CD4-positive, alpha-beta T cell (primary cell): Measurements from ENCODE around the gene PRRG4. TPM values are rescaled to one million over a fixed set of nuclear protein-coding genes. Genes with fewer than 3 reads are reported as not detected.

Experiments
- ATAC-seq: fragments of 200-7000 bp; cut with Tn5 transposase; one replicate; pipeline ENCODE4 v1.10.0; 2022; ENCODE audit warnings: mild to moderate bottlenecking; ENCODE audit not compliant: poor library complexity
- CTCF ChIA-PET: fragments of 350-600 bp; sonication (Branson Sonifier 250); formaldehyde crosslinking; loops from one replicate; lab custom pipeline; 2021; ENCODE audit warnings: antibody characterized with exemption, inconsistent platforms; lab: Charles Lee
- POLR2A ChIA-PET: fragments of 350-600 bp; sonication (Branson Sonifier 250); formaldehyde crosslinking; loops from one replicate; lab custom pipeline; 2021; ENCODE audit warnings: antibody characterized with exemption, inconsistent platforms; lab: Charles Lee
- DNase-seq, 14 experiments: peaks; one replicate each; pipeline ENCODE4 v3.0.0-alpha.2; 2013 to 2020; ENCODE audit warnings: mixed read lengths in 2 of 14
- H3K27ac ChIP-seq, 2 donors: one replicate each; pipeline versions ENCODE4 v1.5.1 to v1.7.0; 2013; ENCODE audit warnings: low read length in 2 of 2, low read depth in 1 of 2, mild to moderate bottlenecking in 1 of 2
- H3K27me3 ChIP-seq, 2 experiments: 1 replicate in 1 of 2; 2 replicates in 1 of 2; pipeline versions ENCODE4 v1.6.1 to v1.7.0; 2013; ENCODE audit warnings: low read length in 2 of 2, control low read depth in 1 of 2, mild to moderate bottlenecking in 1 of 2, moderate library complexity in 1 of 2; ENCODE audit not compliant: insufficient read depth in 2 of 2, control insufficient read depth in 1 of 2
- H3K36me3 ChIP-seq: one replicate; pipeline ENCODE4 v1.6.1; 2013; ENCODE audit warnings: low read length, control low read depth; ENCODE audit not compliant: insufficient read depth
- H3K4me1 ChIP-seq: one replicate; pipeline ENCODE4 v1.6.1; 2013; ENCODE audit warnings: low read length, control low read depth; ENCODE audit not compliant: insufficient read depth
- H3K4me3 ChIP-seq: one replicate; pipeline ENCODE4 v1.5.1; 2013; ENCODE audit warnings: mild to moderate bottlenecking, low read length, moderate library complexity
- H3K9me3 ChIP-seq, 2 experiments: 1 replicate in 1 of 2; 2 replicates in 1 of 2; pipeline versions ENCODE4 v1.6.1 to v1.7.0; 2013; ENCODE audit warnings: low read length in 2 of 2, mild to moderate bottlenecking in 2 of 2, control low read depth in 1 of 2, moderate library complexity in 1 of 2; ENCODE audit not compliant: control insufficient read depth in 1 of 2, insufficient read depth in 1 of 2
- H3K27ac Mint-ChIP-seq: one replicate; pipeline ENCODE4 v1.8.0; 2020; ENCODE audit warnings: mixed read lengths
- H3K27me3 Mint-ChIP-seq: one replicate; pipeline ENCODE4 v1.8.0; 2021; ENCODE audit warnings: mixed read lengths
- H3K36me3 Mint-ChIP-seq: one replicate; pipeline ENCODE4 v1.8.0; 2021; ENCODE audit warnings: low read depth, mixed read lengths
- H3K4me1 Mint-ChIP-seq: one replicate; pipeline ENCODE4 v1.8.0; 2021; ENCODE audit warnings: low read depth, mixed read lengths
- H3K4me3 Mint-ChIP-seq: one replicate; pipeline ENCODE4 v1.8.0; 2020; ENCODE audit warnings: mild to moderate bottlenecking, mixed read lengths
- H3K9me3 Mint-ChIP-seq: one replicate; pipeline ENCODE4 v1.8.0; 2020; ENCODE audit warnings: mixed read lengths
- CTCF ChIP-seq: fragments of 200-600 bp; IDR thresholded peaks from one replicate; pipeline ENCODE4 v1.8.0; 2022; ENCODE audit warnings: antibody characterized with exemption, mild to moderate bottlenecking
- intact Hi-C, 2 experiments: fragments of 100-400 bp; cut with DNase I in 1 of 2; cut with micrococcal nuclease in 1 of 2; formaldehyde crosslinking; loops; one replicate each; pipeline versions ENCODE4 v1.15.1 to v1.9.0; 2023 to 2025; cut with DNase I, micrococcal nuclease
- total RNA-seq, 174 experiments: library from RNA in 2 of 174; stranded (reverse) in 2 of 174; gene quantifications; one replicate each; pipeline ENCODE4 v1.2.3 and lab custom pipeline; 2021 to 2026

Gene PRRG4
- total RNA-seq, 2 experiments from 2014 or later, result 0.05 TPM; not detected in 1

- no peak for TF ChIP-seq CTCF
- Mint-ChIP-seq H3K36me3 (no peaks in the 10 kb centered on the region), H3K27me3 (peaks cover 21% of the 10 kb centered on the region), H3K27ac (no peak overlapping the region), H3K9me3 (no peaks in the 10 kb centered on the region), H3K4me3 (no peak overlapping the region), H3K4me1 (peaks cover 11% of the 10 kb centered on the region)
- Histone ChIP-seq H3K27ac (no peak overlapping the region), H3K36me3 (no peaks in the 10 kb centered on the region), H3K27me3 (no peaks in the 10 kb centered on the region), H3K4me1 (no peaks in the 10 kb centered on the region), H3K9me3 (no peaks in the 10 kb centered on the region), H3K4me3 (no peak overlapping the region)
- no peak for DNase-seq
- intact Hi-C loops, result loop anchor here in 1 of 2 experiments (2.0 kb wide), 1 partner anchor 470 kb away; no protein-coding TSS in a partner anchor
- CTCF ChIA-PET, result interaction anchor here (1.8 kb wide), 1 partner anchor 469 kb away, joined by 9 read pairs; no protein-coding TSS in a partner anchor
- POLR2A ChIA-PET, result no interaction called here
- ATAC-seq, result no peak
These were observed 37.4 kb upstream of the PRRG4 start for GRCh38 chr11:32792111-32792947.

DNA sequence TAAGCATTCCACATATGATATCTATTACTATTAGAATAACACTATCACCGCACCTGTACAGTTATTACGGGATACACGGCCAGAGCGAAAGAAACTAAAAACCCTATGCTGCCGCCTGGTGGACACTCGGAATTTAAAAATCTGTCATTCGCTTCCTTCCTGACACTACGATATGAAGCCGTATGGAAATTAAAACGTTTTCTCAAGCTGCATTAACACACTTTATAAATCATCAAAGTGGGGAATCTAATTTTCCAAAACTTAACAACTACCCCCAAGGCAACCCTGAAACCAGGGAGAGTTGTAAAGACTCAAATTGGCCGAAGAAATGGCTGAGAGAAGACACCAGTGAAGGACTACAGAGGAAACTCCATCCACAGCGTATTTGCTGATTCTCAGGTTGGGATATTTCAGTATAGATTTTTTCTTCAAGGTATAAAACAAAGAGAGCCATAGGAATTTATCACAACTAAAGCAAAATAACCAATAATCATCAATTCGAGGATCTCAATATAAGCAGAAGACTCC lies 36.7 kb upstream of the PRRG4 start:
- ATAC-seq (peak; percentile 56), DNase-seq (peak; percentile 18 to 74 (median 56))
- Mint-ChIP-seq H3K4me1 (peaks cover 11% of the 10 kb centered on the region), H3K4me3 (peak overlapping the region; percentile 49), H3K9me3 (no peaks in the 10 kb centered on the region), H3K36me3 (no peaks in the 10 kb centered on the region), H3K27ac (no peak overlapping the region), H3K27me3 (peaks cover 21% of the 10 kb centered on the region)
- ChIA-PET POLR2A (no interaction called here), CTCF (interaction anchor here (1.8 kb wide), 1 partner anchor 469 kb away, joined by 9 read pairs; no protein-coding TSS in a partner anchor)
- peak; percentile 81 for TF ChIP-seq CTCF
- Histone ChIP-seq H3K4me1 (no peaks in the 10 kb centered on the region), H3K9me3 (no peaks in the 10 kb centered on the region), H3K27me3 (no peaks in the 10 kb centered on the region), H3K27ac (no peak overlapping the region), H3K4me3 (no peak overlapping the region), H3K36me3 (no peaks in the 10 kb centered on the region)
- intact Hi-C loops, result loop anchor here (1.0 to 2.0 kb wide), 2 partner anchors 470 kb away; no protein-coding TSS in a partner anchor

GRCh38 chr11:32794439-32794838 lies 35.3 kb upstream of the PRRG4 start, which contains the start of gene CCDC73:
CCDC73 (minus strand) TSS chr11:32794662; CDS start chr11:32760243, 34,419 bp downstream.
- H3K27ac ChIP-seq, result no peak within 1 kb of the TSS
- DNase-seq (no peak), ATAC-seq (no peak)
- Mint-ChIP-seq H3K9me3 (no peaks in the 10 kb centered on the region), H3K27ac (no peak within 1 kb of the TSS), H3K4me3 (no peak within 1 kb of the TSS), H3K27me3 (peaks cover 14% of the 10 kb centered on the region), H3K4me1 (peaks cover 11% of the 10 kb centered on the region), H3K36me3 (no peaks in the 10 kb centered on the region)
- intact Hi-C loops, result no loop called here
- H3K4me3 ChIP-seq, result no peak within 1 kb of the TSS
- H3K9me3 ChIP-seq, result no peaks in the 10 kb centered on the region
- TF ChIP-seq CTCF, result no peak
- POLR2A ChIA-PET, result no interaction called here
- H3K36me3 ChIP-seq, result no peaks in the 10 kb centered on the region
- no peaks in the 10 kb centered on the region for H3K4me1 ChIP-seq
- CTCF ChIA-PET, result no interaction called here
- H3K27me3 ChIP-seq, result no peaks in the 10 kb centered on the region
